ENCODE measurements around the gene SHANK3.

DNA sequence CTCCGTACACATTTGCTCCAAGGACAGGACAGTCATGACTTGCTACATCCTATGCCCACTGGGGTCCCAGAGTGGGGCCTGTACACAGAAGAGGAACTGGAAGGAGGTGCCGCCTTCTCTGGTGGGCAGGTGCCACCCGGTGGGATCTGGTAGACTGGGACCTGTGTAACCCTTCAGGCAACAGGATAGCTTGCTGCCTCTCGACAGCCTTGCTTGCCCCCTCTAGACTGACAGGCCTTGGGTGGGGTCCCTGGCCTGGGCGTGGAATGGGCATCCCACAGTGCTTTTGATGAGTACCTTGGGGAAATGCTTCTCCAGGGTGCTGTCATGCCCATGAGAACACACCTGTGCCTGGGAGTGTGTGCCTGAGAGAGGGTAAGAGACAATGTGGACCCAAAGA is 15.8 kb downstream of the SHANK3 start:
- TF ChIP-seq, protein P1, sequence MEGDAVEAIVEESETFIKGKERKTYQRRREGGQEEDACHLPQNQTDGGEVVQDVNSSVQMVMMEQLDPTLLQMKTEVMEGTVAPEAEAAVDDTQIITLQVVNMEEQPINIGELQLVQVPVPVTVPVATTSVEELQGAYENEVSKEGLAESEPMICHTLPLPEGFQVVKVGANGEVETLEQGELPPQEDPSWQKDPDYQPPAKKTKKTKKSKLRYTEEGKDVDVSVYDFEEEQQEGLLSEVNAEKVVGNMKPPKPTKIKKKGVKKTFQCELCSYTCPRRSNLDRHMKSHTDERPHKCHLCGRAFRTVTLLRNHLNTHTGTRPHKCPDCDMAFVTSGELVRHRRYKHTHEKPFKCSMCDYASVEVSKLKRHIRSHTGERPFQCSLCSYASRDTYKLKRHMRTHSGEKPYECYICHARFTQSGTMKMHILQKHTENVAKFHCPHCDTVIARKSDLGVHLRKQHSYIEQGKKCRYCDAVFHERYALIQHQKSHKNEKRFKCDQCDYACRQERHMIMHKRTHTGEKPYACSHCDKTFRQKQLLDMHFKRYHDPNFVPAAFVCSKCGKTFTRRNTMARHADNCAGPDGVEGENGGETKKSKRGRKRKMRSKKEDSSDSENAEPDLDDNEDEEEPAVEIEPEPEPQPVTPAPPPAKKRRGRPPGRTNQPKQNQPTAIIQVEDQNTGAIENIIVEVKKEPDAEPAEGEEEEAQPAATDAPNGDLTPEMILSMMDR (IDR thresholded peaks at IDR 0.05) = no peak
- TF ChIP-seq EZH2 (IDR thresholded peaks at IDR 0.05; ENCODE audit: borderline replicate concordance, insufficient read depth, low read depth, low read length, poor library complexity, severe bottlenecking) = no peak
